Stomach smooth muscle (tissue), 2 donors: ENCODE data around the gene GM2A.
"Not testable (repeated sequence)": the region's sequence is repeated elsewhere in the genome, so short reads cannot be mapped to it uniquely, and the experiment has no call there.

Experiments
- H3K27ac ChIP-seq: one replicate; pipeline ENCODE4 v1.7.0; 2013; ENCODE audit warnings: mild to moderate bottlenecking, low read length, inconsistent platforms
- H3K27me3 ChIP-seq, 2 donors: one replicate each; pipeline ENCODE4 v1.7.0; 2013; ENCODE audit warnings: low read length in 2 of 2; ENCODE audit not compliant: insufficient read depth in 2 of 2, control insufficient read depth in 1 of 2
- H3K36me3 ChIP-seq, 2 donors: one replicate each; pipeline ENCODE4 v1.7.0; 2013; ENCODE audit warnings: low read length in 2 of 2; ENCODE audit not compliant: control insufficient read depth in 2 of 2, insufficient read depth in 2 of 2
- H3K4me1 ChIP-seq: one replicate; pipeline ENCODE4 v1.7.0; 2013; ENCODE audit warnings: low read length; ENCODE audit not compliant: control insufficient read depth, insufficient read depth
- H3K4me3 ChIP-seq, 2 donors: one replicate each; pipeline ENCODE4 v1.7.0; 2013; ENCODE audit warnings: low read length in 2 of 2
- H3K9ac ChIP-seq, 2 donors: one replicate each; pipeline ENCODE4 v1.7.0; 2013; ENCODE audit warnings: low read length in 2 of 2, mild to moderate bottlenecking in 1 of 2
- H3K9me3 ChIP-seq, 2 donors: one replicate each; pipeline ENCODE4 v1.7.0; 2013; ENCODE audit warnings: low read length in 2 of 2; ENCODE audit not compliant: control insufficient read depth in 2 of 2
- donor health status: healthy.
- donor health status: Pancreatic carcinoma.

Gene GM2A

DNA sequence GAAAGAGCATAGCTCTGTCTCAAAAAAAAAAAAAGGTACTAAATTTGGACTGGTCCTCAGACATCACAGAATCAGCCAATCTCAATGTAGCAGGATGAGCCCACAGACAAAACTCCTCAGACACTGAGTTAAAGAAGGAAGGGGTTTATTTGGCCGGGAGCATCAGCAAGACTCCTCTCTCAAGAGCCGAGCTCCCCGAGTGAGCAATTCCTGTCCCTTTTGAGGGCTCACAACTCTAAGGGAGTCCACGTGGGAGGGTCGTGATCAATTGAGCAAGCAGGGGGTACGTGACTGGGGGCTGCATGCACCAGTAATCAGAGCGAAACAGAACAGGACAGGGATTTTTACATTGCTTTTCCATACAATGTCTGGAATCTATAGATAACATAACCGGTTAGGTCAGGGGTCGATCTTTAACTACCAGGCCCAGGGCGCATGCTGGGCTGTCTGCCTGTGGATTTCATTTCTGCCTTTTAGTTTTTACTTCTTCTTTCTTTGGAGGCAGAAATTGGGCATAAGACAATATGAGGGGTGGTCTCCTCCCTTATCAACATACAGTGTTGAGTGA lies 12.6 kb upstream of the GM2A start:
- H3K9ac ChIP-seq, H3K27ac ChIP-seq, H3K4me3 ChIP-seq, H3K36me3 ChIP-seq, H3K27me3 ChIP-seq, H3K9me3 ChIP-seq: not testable (repeated sequence)
- H3K4me1 ChIP-seq, result peaks cover 21% of the 10 kb centered on the region

DNA sequence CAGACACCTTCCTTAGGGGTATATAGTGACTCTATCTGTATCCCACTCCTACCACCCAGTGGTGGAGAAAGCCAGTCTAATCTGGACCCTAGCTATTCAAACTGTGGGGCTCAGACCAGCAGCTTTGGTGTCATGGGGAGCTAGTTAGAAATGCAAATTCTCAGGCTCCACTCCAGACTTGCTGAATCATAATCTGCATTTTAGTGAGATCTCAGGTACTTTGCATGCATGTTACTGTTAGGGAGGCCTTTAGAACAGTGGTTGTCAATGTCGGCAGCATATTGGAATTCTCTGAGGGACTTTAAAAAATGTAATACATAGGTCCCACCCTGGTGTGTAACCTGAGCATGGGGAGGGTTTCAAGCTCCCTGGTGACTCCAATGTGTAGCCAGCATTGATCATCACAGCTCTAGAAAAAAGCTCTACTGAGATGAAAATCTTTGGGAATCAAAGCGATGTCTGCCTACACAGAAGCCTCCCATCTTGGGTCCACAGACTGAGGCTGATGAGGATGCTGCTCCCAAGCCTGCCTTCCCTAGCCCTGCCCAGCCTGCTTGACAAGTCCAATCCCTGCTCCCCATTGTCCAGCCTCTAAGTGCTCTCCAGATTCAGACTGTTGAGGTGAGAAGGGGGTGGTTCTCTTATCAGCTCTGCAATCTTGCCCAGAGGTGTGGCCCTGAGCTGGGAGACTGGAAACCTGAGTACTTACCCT lies 11.9 kb upstream of the GM2A start:
- Histone ChIP-seq H3K36me3 (no peaks in the 10 kb centered on the region), H3K27me3 (no peaks in the 10 kb centered on the region), H3K4me1 (peaks cover 18% of the 10 kb centered on the region), H3K9me3 (no peaks in the 10 kb centered on the region), H3K4me3 (no peak overlapping the region), H3K9ac (no peak overlapping the region), H3K27ac (no peak overlapping the region)

DNA sequence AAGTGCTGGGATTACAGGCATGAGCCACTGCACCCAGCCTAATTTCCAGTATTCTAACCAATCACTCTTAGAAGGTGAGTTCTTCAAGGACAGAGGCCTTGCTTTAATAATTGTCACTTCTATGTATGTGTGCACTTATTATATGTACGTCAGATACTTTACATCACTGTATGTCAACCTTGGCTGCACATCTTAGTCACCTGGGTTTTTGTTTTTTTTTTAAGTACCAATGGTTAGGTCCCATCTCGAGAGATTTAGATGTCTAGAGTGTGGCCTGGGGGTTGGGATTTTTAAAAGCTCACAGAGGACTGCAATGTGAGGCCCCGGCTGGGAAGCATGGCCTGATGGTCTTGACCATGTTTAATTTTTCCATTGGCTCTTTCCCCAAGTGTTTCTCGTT lies 9.9 kb upstream of the GM2A start:
- H3K4me3 ChIP-seq, result no peak overlapping the region
- H3K4me1 ChIP-seq, result peaks cover 13% of the 10 kb centered on the region
- H3K36me3 ChIP-seq, result no peaks in the 10 kb centered on the region
- no peak overlapping the region for H3K27ac ChIP-seq
- no peaks in the 10 kb centered on the region for H3K27me3 ChIP-seq
- no peaks in the 10 kb centered on the region for H3K9me3 ChIP-seq
- no peak overlapping the region for H3K9ac ChIP-seq

DNA sequence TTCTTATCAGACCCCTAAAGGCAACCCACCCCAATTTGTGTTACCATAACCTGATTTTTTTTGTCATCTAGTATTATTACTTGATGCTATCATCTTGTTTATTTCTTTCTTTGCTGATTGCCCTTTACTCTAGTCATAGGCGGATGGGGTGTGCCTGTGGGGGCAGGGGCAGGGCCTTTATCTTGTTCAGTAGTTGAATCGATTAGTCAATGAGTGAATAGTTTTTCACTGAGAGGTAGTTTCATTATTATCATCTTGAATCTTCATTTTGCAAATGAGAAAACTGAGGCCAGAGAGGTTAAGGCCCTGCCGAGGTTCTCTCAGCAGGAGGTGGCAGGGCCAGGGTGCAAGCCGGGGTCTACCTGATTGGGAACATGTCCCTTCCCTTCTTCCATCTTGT lies 9.4 kb upstream of the GM2A start:
- no peak overlapping the region for H3K9ac ChIP-seq
- H3K4me1 ChIP-seq, result peaks cover 8% of the 10 kb centered on the region
- H3K27ac ChIP-seq, result no peak overlapping the region
- H3K27me3 ChIP-seq, result no peaks in the 10 kb centered on the region
- H3K36me3 ChIP-seq, result no peaks in the 10 kb centered on the region
- no peaks in the 10 kb centered on the region for H3K9me3 ChIP-seq
- no peak overlapping the region for H3K4me3 ChIP-seq

DNA sequence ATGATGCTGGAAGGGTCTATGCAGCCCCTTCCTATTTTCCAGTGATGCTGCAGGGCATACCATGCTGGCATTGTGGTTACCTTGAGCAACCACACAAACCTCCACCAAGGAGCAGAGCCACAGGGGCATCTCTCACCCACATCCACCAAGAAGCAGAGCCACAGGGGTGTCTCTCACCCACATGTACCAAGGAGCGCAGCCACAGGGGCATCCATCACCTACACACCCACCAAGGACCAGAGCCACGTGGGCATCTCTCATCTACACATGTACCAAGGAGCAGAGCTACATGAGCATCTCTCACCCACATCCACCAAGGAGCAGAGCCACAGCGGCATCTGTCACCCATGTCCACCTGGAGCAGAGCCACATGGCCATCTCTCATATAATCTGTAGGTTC lies 8.8 kb upstream of the GM2A start:
- Histone ChIP-seq H3K4me1 (peaks cover 4% of the 10 kb centered on the region), H3K9me3 (no peaks in the 10 kb centered on the region), H3K9ac (no peak overlapping the region), H3K27ac (no peak overlapping the region), H3K36me3 (no peaks in the 10 kb centered on the region), H3K4me3 (no peak overlapping the region), H3K27me3 (no peaks in the 10 kb centered on the region)

DNA sequence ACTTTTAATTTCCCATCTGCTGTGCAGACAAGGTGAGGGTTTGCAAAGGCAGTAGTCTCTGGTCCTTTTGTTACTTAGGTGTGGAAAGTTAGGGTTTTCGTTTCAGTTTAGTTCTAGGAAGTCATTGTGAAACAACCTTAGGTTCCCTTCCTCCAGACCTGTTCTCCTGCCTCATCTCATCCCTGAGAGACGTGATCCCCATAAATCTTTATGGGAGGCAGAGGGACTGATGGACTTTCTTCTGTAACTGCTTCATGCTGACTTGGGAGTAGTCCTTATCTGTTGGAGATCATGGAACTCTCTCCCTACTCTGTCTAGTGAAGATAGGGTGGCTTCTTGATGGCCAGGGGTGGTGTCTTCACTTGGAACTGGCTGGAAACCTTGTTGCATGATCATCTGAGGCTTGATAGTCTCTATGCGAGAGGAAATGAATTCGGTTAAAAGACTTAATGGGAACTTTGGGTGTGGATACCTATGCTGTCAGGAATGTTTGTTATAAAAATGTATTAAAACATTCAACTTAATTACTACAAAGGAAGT lies 7.2 kb upstream of the GM2A start:
- H3K27me3 ChIP-seq, result no peaks in the 10 kb centered on the region
- H3K4me1 ChIP-seq, result no peaks in the 10 kb centered on the region
- H3K27ac ChIP-seq, result no peak overlapping the region
- no peaks in the 10 kb centered on the region for H3K9me3 ChIP-seq
- H3K9ac ChIP-seq, result no peak overlapping the region
- H3K4me3 ChIP-seq, result no peak overlapping the region
- H3K36me3 ChIP-seq, result no peaks in the 10 kb centered on the region

DNA sequence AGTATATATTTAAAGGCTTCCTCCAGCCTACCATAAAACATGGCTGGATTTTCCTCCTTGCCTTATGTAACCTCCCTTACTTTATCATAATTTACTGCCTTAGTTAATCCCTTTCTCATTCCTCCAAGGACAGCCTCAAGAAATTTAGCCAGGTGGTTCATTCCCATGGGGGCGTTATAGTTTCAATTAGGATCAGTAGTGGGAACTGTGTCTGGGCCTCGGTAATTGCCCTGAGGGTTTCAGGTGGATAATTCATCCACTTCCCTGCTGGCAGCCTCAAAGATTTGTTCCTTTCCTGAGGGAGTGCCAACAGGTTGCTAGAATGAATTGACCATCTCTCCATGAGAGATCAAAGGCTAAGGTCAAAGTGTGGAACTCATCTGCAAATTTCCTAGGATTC lies 4.3 kb upstream of the GM2A start:
- H3K27ac ChIP-seq, result no peak overlapping the region
- peaks cover 8% of the 10 kb centered on the region for H3K4me1 ChIP-seq

GRCh38 chr5:151249281-151249680 lies 3.7 kb upstream of the GM2A start:
- H3K4me3 ChIP-seq, result no peak overlapping the region
- no peaks in the 10 kb centered on the region for H3K27me3 ChIP-seq
- no peak overlapping the region for H3K9ac ChIP-seq
- H3K36me3 ChIP-seq, result no peaks in the 10 kb centered on the region
- H3K27ac ChIP-seq, result no peak overlapping the region
- H3K4me1 ChIP-seq, result peaks cover 14% of the 10 kb centered on the region
- no peaks in the 10 kb centered on the region for H3K9me3 ChIP-seq

More for the DNA sequence above, 4.3 kb upstream of the GM2A start:
- Histone ChIP-seq H3K9me3 (no peaks in the 10 kb centered on the region), H3K4me3 (no peak overlapping the region), H3K9ac (no peak overlapping the region), H3K36me3 (no peaks in the 10 kb centered on the region), H3K27me3 (no peaks in the 10 kb centered on the region)

GRCh38 chr5:151250346-151251000 lies 2.5 kb upstream of the GM2A start:
- no peaks in the 10 kb centered on the region for H3K36me3 ChIP-seq
- no peak overlapping the region for H3K4me3 ChIP-seq
- H3K4me1 ChIP-seq, result peaks cover 16% of the 10 kb centered on the region
- no peaks in the 10 kb centered on the region for H3K9me3 ChIP-seq
- H3K9ac ChIP-seq, result no peak overlapping the region
- no peaks in the 10 kb centered on the region for H3K27me3 ChIP-seq
- H3K27ac ChIP-seq, result no peak overlapping the region

DNA sequence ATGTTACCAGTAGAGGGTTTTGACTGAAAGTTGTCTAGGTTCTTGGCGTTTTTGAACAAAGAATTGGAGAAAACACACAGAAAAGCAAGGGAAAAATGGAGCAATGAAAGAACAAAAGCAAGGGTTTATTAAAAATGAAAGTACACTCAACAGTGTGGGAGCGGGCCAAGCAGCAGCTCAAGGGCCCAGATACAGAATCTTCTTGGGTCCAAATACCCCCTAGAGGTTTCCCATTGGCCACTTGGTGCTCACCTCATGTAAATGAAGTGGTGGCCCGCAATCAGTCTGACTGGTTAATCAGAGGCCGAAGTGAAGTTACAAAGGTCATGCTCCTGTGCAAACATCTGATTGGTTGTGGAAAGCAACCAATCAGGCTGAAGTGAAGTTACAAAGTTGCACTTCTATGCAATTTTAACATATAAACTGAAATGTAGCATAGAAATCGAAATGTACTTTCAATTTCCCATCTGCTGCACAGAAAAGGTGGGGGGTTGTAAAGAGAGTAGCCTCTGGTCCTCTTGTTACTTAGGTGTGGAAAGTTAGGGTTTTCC lies 1.9 kb upstream of the GM2A start:
- Histone ChIP-seq H3K4me3 (no peak overlapping the region), H3K9ac (no peak overlapping the region), H3K36me3 (no peaks in the 10 kb centered on the region), H3K9me3 (no peaks in the 10 kb centered on the region), H3K27ac (no peak overlapping the region), H3K27me3 (no peaks in the 10 kb centered on the region), H3K4me1 (peaks cover 18% of the 10 kb centered on the region)
